Activated effector memory CD4-positive, alpha-beta T cell treated with anti-CD3 and anti-CD28 coated beads, Interleukin-2, amount 50 U/mL, for 16 hours (primary cell): ENCODE data around the gene SGSM1.

Experiments
- DNase-seq: peaks from one replicate; pipeline ENCODE4 v3.0.0-alpha.2; 2020

The SGSM1 gene

DNA sequence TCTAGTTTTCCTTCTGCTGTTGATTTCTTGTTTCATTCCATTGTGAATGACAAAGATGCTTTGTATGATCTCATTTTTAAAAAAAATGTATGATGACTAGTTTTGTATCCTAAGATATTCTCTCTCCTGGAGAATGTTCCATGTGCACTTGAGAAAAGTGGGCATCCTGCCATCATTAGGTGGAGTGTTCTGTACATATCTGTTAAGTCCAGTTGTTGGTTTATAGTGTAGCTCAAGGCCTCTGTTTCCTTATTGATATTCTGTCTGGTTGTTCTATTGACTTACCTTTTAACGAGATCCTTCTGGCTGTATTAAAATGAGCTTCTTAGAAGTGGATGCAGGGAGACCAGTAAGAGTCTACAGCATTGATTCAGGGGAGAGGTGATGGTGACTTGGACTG is 35.2 kb downstream of the SGSM1 start:
- no peak for DNase-seq

GRCh38 chr22:24843048-24843447 is 37.0 kb downstream of the SGSM1 start:
- no peak for DNase-seq

- no peak for DNase-seq
Observed at GRCh38 chr22:24845041-24845898, 39.3 kb downstream of the SGSM1 start.

- no peak for DNase-seq
Observed at GRCh38 chr22:24847490-24847889, 41.5 kb downstream of the SGSM1 start.

- DNase-seq = no peak
Observed at GRCh38 chr22:24848559-24849168, 42.7 kb downstream of the SGSM1 start.

GRCh38 chr22:24855794-24856193 is 49.8 kb downstream of the SGSM1 start:
- DNase-seq = no peak

GRCh38 chr22:24857576-24857975 is 51.6 kb downstream of the SGSM1 start:
- no peak for DNase-seq

- DNase-seq = no peak
Observed at GRCh38 chr22:24859587-24859986, 53.6 kb downstream of the SGSM1 start.

GRCh38 chr22:24865508-24865907 is 59.5 kb downstream of the SGSM1 start:
- no peak for DNase-seq

- no peak for DNase-seq
Observed at GRCh38 chr22:24867323-24868022, 61.5 kb downstream of the SGSM1 start.

DNA sequence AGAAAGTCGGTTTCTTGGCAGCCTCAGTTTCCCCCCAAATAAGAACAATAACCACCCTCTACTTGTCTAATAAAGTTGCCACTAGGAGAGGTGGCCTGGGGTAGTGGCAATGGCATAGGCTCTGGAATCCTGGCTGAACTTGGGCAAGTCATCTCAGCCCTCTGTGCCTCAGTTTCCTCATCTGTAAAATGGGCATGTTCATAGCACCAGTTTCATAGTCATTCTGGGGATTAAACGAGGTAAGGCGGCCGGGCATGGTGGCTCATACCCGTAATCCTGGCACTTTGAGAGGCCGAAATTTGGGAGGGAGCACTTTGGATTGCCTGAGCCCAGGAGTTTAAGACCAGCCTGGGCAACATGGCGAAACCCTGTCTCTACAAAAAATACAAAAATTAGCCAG is 63.0 kb downstream of the SGSM1 start:
- DNase-seq = no peak

- no peak for DNase-seq
Observed at GRCh38 chr22:24871611-24872205, 65.7 kb downstream of the SGSM1 start.

DNA sequence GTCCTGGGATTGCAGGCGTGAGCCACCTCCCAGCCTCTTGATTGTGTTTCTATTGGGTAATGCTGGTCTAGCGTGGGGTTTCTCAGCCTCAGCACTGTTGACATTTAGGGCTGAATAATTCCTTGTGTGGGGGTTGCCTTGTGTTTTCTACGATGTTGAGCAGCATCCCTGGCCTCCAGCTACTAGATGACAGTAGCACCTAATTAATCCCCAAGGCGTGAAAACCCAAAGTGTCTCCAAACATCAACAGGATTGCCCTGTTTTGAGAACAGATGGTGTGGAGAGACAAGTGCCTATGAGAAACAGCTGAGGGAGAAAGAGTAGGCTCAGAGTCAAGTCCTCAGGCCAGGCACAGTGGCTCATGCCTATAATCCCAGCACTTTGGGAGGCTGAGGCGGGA is 67.2 kb downstream of the SGSM1 start:
- DNase-seq = no peak

DNA sequence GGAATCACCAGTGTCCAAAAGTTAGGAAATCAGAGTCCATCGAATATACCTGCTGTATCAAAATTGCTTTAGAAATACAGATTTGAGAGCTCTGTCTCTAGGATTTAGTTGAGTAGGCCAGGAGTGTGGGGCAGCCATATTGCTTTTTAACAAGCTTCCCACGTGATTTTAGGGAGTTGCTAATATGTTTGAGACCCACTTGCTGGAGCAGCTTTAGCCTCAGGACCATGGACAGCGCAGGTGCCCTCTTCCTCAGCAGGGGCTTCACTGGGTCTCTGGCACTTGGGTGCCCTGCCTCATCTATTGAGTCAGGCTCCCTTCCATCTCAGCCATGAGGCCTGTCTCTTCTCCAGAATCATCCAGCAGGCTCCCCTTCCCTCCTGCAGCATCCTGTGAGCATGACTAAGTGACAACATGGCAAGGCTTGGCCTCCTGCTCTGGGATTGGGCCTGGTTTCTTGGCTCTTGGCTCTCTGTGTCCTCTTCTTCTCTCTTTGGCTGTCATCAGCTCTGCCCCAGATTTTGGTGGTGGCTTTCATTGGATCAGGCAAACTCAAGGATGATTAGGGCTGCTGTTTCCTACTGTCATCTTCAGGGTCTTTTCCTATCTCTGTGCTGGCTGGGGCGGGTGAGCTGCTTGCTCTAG is 70.0 kb downstream of the SGSM1 start:
- no peak for DNase-seq

DNA sequence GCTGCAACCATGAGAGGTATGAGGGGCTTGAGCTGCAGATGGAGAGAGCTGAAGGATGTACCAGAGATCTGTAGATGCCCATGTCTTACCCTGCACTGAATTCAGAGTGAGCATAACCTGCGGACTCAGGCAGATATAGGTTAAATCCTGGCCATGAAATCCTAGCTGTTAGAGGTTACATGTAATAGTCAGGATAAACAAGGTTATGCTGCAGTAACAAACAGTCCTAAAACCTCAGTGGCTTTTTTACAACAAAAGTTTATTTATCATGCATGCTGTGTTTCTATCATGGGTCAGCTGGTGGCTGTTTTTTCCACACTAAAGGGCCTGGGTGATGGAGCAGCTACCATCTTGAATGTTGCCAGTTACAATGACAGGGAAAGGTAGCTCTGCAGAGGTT is 70.7 kb downstream of the SGSM1 start:
- no peak for DNase-seq

DNA sequence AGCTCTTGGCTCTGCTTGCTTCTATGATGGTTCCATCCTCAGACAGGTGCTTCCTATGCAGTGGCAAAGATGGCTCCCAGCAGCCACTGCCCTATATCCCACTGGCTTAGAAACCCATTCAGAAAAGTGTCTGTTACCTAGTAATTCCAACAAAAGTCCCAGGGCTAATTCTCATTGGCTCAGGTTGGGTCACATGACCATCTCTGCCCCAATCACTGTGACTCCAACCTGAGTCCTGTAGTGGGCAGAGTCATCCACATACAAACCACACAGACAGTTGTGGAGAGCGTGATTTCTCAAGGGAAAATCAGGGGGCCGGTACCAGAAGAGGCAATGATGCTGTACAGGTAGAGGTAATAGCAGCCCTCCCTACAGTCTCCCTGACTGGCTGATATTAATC is 73.0 kb downstream of the SGSM1 start:
- DNase-seq = no peak

DNA sequence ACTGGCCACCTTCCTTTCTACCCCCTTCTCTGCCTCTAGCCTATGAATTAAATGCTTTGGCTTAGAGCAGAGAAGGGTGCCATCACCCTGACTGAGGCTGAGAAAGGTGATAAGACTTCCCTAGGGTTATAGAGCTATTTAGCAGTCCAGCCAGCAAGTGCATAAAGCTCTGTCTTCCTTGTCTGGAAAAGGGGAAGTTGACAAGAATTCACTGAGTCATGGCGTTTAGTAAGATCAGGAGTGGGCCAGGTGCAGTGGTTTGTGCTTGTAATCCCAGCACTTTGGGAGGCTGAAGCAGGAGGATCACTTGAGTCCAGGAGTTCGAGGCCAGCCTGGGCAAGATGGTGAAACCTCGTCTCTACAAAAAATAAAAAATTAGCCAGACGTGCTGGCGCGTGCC is 77.4 kb downstream of the SGSM1 start:
- DNase-seq = no peak

DNA sequence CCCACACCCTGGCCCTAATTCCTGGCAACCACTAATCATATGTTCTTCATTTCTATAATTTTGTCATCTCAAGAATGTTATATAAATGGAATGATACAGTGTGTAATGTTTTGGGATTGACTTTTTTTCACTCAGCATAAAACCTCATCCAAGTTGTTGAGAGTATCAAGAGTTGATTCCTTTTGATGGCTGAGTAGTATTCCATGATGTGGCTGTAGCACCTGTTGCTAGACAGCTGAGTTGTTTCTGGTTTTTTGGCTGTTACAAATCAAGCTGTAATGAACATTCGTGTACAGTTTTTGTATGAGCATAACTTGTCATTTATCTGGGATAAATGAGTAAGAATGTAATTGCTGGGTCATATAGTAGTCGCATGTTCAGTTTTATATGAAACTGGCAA is 81.2 kb downstream of the SGSM1 start:
- no peak for DNase-seq

- DNase-seq = no peak
Observed at GRCh38 chr22:24893341-24894070, 87.5 kb downstream of the SGSM1 start.

GRCh38 chr22:24894220-24894975 is 88.4 kb downstream of the SGSM1 start:
- DNase-seq = no peak

GRCh38 chr22:24894998-24895397 is 89.0 kb downstream of the SGSM1 start:
- no peak for DNase-seq

- DNase-seq = no peak
Observed at GRCh38 chr22:24901448-24901847, 95.4 kb downstream of the SGSM1 start.
